Measurements from ENCODE around the gene RTEL1.

- TF ChIP-seq CTCF (IDR thresholded peaks at IDR 0.05) (no peak), POLR2A (IDR thresholded peaks at IDR 0.05) (no peak)
Measured at GRCh38 chr20:63681609-63682142, 23.6 kb downstream of the RTEL1 start.

All from right lobe of liver (tissue), 4 donors.